Measurements from ENCODE around the gene MORN1. TPM values are rescaled to one million over a fixed set of nuclear protein-coding genes. Genes with fewer than 3 reads are reported as not detected.

MORN1 gene
- total and polyA plus RNA-seq, 10 of the 15 experiments (the other 5 are each of a cell fraction or from before 2014, with no cell fraction given), result 0.76 to 7.9 (median 5.5) TPM

GRCh38 chr1:2395245-2395644, 3.9 kb upstream of the MORN1 start:
- CTCF ChIA-PET, result no interaction called here

GRCh38 chr1:2394761-2395160, 3.4 kb upstream of the MORN1 start:
- Histone ChIP-seq H3K36me3 (ENCODE audit: control insufficient read depth in 2 of 2, insufficient read depth in 2 of 2, low read length in 1 of 2) (peaks cover 12 to 15% of the 10 kb centered on the region in 2 experiments), H3K4me2 (ENCODE audit: control insufficient read depth, insufficient read depth) (no peak overlapping the region), H3K4me3 (no peak overlapping the region), H3K4me1 (ENCODE audit: control insufficient read depth, insufficient read depth, low read length) (peaks cover 19% of the 10 kb centered on the region), H3K9ac (ENCODE audit: control insufficient read depth, insufficient read depth, low read length) (no peak overlapping the region), H2AFZ (ENCODE audit: control insufficient read depth, low read depth, low read length) (no peak overlapping the region), H3K27ac (ENCODE audit: control insufficient read depth, insufficient read depth) (no peak overlapping the region), H3K27me3 (replicated peaks in 1 of 2; ENCODE audit: control insufficient read depth in 2 of 2, insufficient read depth in 2 of 2, low read length in 1 of 2) (no peaks in the 10 kb centered on the region), H3K79me2 (ENCODE audit: control insufficient read depth, insufficient read depth, low read length) (peaks cover 45% of the 10 kb centered on the region), H4K20me1 (ENCODE audit: control insufficient read depth, insufficient read depth) (no peaks in the 10 kb centered on the region), H3K9me3 (replicated peaks; ENCODE audit: control insufficient read depth, insufficient read depth, low read length) (no peaks in the 10 kb centered on the region)
- FAIRE-seq (no peak), DNase-seq (ENCODE audit: low read depth, low spot score) (no peak), ATAC-seq (no peak)
- no TSS peak for BruUV-seq (replicated peaks)
- POLR2A ChIA-PET, result no interaction called here
- intact Hi-C loops (cut with micrococcal nuclease; ENCODE audit: unreplicated experiment), result no loop called here
- CTCF ChIA-PET, result no interaction called here
- TF ChIP-seq CTCF (IDR thresholded peaks at IDR 0.05 in 2 of 3, conservative IDR thresholded peaks at IDR 0.05 in 1 of 3; ENCODE audit: control insufficient read depth in 2 of 3, extremely low read depth in 1 of 3, insufficient read depth in 1 of 3, low read depth in 3 of 3, low read length in 3 of 3) (no peak), RFX5 (IDR thresholded peaks at IDR 0.05; ENCODE audit: low read depth, low read length) (no peak), POLR2AphosphoS2 (IDR thresholded peaks at IDR 0.05; ENCODE audit: low read depth, low read length) (0 out of 2 replicates have a peak, but pooled peaks have one; percentile 18)
- TF ChIP-seq, protein P1, sequence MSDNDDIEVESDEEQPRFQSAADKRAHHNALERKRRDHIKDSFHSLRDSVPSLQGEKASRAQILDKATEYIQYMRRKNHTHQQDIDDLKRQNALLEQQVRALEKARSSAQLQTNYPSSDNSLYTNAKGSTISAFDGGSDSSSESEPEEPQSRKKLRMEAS (IDR thresholded peaks at IDR 0.05; ENCODE audit: low read depth, low read length), result no peak
- RAD21 ChIA-PET (ENCODE audit: unreplicated experiment), result no interaction called here
- WGBS (ENCODE audit: insufficient coverage, insufficient replicate concordance, low lambda C conversion rate, missing lambda C conversion rate), result 97% methylated on average over 11 of the region's 11 CpGs
- in situ Hi-C loops (cut with MboI), result no loop called here
- SMC1A ChIA-PET (ENCODE audit: uncharacterized antibody, unreplicated experiment), result no interaction called here

More at GRCh38 chr1:2395245-2395644, 3.9 kb upstream of the MORN1 start:
- SMC1A ChIA-PET (ENCODE audit: uncharacterized antibody, unreplicated experiment), result no interaction called here
- no TSS peak for BruUV-seq (replicated peaks)
- POLR2A ChIA-PET, result interaction anchor here (1.3 kb wide), 1 partner anchor 16 kb away, joined by 6 read pairs; no protein-coding TSS in a partner anchor
- H3K4me2 ChIP-seq (ENCODE audit: control insufficient read depth, insufficient read depth), result no peak overlapping the region
- peaks cover 14% of the 10 kb centered on the region for H3K4me1 ChIP-seq (ENCODE audit: control insufficient read depth, insufficient read depth, low read length)
- FAIRE-seq (no peak), ATAC-seq (no peak), DNase-seq (ENCODE audit: low read depth, low spot score) (no peak)
- 94% methylated on average over 9 of the region's 10 CpGs for WGBS (ENCODE audit: insufficient coverage, insufficient replicate concordance, low lambda C conversion rate, missing lambda C conversion rate)
- no peaks in the 10 kb centered on the region for H4K20me1 ChIP-seq (ENCODE audit: control insufficient read depth, insufficient read depth)
- RAD21 ChIA-PET (ENCODE audit: unreplicated experiment), result no interaction called here
- peaks cover 42% of the 10 kb centered on the region for H3K79me2 ChIP-seq (ENCODE audit: control insufficient read depth, insufficient read depth, low read length)
- H3K9me3 ChIP-seq (replicated peaks; ENCODE audit: control insufficient read depth, insufficient read depth, low read length), result no peaks in the 10 kb centered on the region
- no peak overlapping the region for H3K4me3 ChIP-seq
- no peak overlapping the region for H3K27ac ChIP-seq (ENCODE audit: control insufficient read depth, insufficient read depth)
- in situ Hi-C loops (cut with MboI) (no loop called here), intact Hi-C loops (cut with micrococcal nuclease; ENCODE audit: unreplicated experiment) (no loop called here)
- no peaks in the 10 kb centered on the region for H3K27me3 ChIP-seq (replicated peaks in 1 of 2; ENCODE audit: control insufficient read depth in 2 of 2, insufficient read depth in 2 of 2, low read length in 1 of 2)
- TF ChIP-seq POLR2A (IDR thresholded peaks at IDR 0.05; ENCODE audit: low read depth, low read length) (peak; percentile 57), PBX3 (IDR thresholded peaks at IDR 0.05; ENCODE audit: insufficient replicate concordance, low read depth, low read length) (no peak)
- peaks cover 15 to 17% of the 10 kb centered on the region in 2 experiments for H3K36me3 ChIP-seq (ENCODE audit: control insufficient read depth in 2 of 2, insufficient read depth in 2 of 2, low read length in 1 of 2)
- H3K9ac ChIP-seq (ENCODE audit: control insufficient read depth, insufficient read depth, low read length), result no peak overlapping the region
- no peak overlapping the region for H2AFZ ChIP-seq (ENCODE audit: control insufficient read depth, low read depth, low read length)

Data from GM12878 (cell line).